22Rv1 (cell line): ENCODE results near the gene SYNCRIP.

Experiments
- ZFX ChIP-seq: fragments of 450-650 bp; IDR thresholded peaks from 2 replicates; pipeline ENCODE4 v1.6.1; 2017; ENCODE audit warnings: antibody characterized with exemption, borderline replicate concordance
- TF ChIP-seq, protein P1 (sequence below): fragments of 450-650 bp; IDR thresholded peaks from 2 replicates; pipeline ENCODE4 v1.5.1; 2017; ENCODE audit warnings: mild to moderate bottlenecking

DNA sequence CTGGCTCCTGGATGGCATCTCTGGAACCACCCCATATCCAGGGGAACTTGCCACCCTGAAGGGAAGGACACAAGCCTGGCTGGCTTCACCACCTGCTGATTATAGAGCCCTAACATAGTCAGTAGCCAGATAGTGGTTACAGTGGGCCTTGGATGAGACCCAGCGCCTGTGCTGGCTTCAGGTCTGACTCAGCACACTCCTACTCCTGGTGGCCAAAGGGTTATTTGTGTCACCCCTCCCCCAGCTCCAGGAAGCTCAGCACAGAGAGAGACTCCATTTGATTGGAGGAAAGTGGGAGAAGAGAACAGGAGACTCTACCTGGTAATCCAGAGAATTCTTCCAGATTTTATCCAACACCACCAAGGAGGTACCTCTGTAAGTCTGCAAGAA, 61.8 kb downstream of the SYNCRIP start:
- TF ChIP-seq, protein P1, sequence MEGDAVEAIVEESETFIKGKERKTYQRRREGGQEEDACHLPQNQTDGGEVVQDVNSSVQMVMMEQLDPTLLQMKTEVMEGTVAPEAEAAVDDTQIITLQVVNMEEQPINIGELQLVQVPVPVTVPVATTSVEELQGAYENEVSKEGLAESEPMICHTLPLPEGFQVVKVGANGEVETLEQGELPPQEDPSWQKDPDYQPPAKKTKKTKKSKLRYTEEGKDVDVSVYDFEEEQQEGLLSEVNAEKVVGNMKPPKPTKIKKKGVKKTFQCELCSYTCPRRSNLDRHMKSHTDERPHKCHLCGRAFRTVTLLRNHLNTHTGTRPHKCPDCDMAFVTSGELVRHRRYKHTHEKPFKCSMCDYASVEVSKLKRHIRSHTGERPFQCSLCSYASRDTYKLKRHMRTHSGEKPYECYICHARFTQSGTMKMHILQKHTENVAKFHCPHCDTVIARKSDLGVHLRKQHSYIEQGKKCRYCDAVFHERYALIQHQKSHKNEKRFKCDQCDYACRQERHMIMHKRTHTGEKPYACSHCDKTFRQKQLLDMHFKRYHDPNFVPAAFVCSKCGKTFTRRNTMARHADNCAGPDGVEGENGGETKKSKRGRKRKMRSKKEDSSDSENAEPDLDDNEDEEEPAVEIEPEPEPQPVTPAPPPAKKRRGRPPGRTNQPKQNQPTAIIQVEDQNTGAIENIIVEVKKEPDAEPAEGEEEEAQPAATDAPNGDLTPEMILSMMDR, result no peak
- no peak for TF ChIP-seq ZFX
